Nephron (organoid): ENCODE measurements around the gene PSD.
"Not testable (repeated sequence)": the region's sequence is repeated elsewhere in the genome, so short reads cannot be mapped to it uniquely, and the experiment has no call there.

ENCODE experiments used
- H3K27ac Mint-ChIP-seq, 3 experiments: 2 replicates each; pipeline ENCODE4 v1.8.0; 2020; ENCODE audit warnings: mixed read lengths in 3 of 3, mild to moderate bottlenecking in 2 of 3, moderate library complexity in 1 of 3
- H3K27me3 Mint-ChIP-seq: 2 replicates; pipeline ENCODE4 v1.8.0; 2021; ENCODE audit warnings: low read depth, mild to moderate bottlenecking, moderate library complexity, mixed read lengths
- H3K36me3 Mint-ChIP-seq: 2 replicates; pipeline ENCODE4 v1.8.0; 2020; ENCODE audit warnings: low read depth, mixed read lengths
- H3K4me1 Mint-ChIP-seq: 2 replicates; pipeline ENCODE4 v1.8.0; 2020; ENCODE audit warnings: mixed read lengths
- H3K4me3 Mint-ChIP-seq, 3 experiments: 2 replicates each; pipeline ENCODE4 v1.8.0; 2020; ENCODE audit warnings: mild to moderate bottlenecking in 3 of 3, mixed read lengths in 3 of 3, moderate library complexity in 2 of 3
- H3K9me3 Mint-ChIP-seq: 2 replicates; pipeline ENCODE4 v1.8.0; 2020; ENCODE audit warnings: mixed read lengths
- TF ChIP-seq, protein P1 (sequence below), 3 experiments: fragments of 200-600 bp; sonication (generic); IDR thresholded peaks; one replicate each; pipeline ENCODE4 v1.5.0; 2021; ENCODE audit warnings: antibody characterized with exemption in 3 of 3; ENCODE audit not compliant: unreplicated experiment in 3 of 3

PSD gene

DNA sequence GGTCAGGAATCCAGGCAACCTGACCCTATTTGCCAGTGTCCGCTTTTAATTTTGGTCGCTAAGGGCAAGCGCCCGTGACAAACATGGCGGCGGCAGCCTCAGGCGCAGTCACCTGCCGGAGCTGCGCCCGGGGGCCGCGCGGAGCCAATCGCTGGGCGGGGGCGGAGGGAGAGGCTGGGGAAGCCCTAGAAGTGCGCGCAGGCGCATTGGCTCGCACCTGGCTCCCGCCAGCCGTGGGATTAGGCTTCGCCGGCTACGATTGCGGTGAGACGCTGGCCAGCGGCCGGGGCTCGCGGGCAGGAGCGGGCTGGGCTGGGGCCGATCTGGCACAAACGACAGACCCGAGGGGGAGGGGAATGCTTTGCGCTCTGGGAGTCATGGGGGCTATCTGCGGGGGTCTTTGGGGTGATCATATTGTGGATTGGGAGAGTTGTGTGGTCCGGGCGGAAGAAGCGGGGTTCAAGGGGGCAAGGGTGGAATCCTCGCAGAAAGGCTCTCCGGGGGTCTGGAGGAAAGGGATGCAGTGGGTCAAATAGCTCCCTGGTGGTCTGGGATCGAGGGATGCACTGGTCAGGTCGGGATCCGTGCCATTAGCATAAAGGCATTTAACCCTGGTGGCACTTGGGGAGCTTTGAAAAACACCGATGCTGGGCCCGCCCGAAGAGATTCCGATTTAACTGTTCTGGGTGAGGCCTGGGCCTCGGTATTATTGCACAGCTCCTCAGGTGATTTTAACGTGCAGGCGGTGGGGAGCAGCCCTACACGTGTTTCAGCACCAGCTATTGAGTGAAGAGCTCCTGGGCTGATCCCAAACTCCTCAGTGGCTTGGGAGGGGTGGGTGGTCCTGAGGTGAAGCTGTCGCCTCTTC lies 42.8 kb upstream of the PSD start:
- H3K4me1 Mint-ChIP-seq = peaks cover 19% of the 10 kb centered on the region
- TF ChIP-seq, protein P1, sequence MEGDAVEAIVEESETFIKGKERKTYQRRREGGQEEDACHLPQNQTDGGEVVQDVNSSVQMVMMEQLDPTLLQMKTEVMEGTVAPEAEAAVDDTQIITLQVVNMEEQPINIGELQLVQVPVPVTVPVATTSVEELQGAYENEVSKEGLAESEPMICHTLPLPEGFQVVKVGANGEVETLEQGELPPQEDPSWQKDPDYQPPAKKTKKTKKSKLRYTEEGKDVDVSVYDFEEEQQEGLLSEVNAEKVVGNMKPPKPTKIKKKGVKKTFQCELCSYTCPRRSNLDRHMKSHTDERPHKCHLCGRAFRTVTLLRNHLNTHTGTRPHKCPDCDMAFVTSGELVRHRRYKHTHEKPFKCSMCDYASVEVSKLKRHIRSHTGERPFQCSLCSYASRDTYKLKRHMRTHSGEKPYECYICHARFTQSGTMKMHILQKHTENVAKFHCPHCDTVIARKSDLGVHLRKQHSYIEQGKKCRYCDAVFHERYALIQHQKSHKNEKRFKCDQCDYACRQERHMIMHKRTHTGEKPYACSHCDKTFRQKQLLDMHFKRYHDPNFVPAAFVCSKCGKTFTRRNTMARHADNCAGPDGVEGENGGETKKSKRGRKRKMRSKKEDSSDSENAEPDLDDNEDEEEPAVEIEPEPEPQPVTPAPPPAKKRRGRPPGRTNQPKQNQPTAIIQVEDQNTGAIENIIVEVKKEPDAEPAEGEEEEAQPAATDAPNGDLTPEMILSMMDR (IDR thresholded peaks at IDR 0.05; ENCODE audit: unreplicated experiment in 3 of 3) = no peak

DNA sequence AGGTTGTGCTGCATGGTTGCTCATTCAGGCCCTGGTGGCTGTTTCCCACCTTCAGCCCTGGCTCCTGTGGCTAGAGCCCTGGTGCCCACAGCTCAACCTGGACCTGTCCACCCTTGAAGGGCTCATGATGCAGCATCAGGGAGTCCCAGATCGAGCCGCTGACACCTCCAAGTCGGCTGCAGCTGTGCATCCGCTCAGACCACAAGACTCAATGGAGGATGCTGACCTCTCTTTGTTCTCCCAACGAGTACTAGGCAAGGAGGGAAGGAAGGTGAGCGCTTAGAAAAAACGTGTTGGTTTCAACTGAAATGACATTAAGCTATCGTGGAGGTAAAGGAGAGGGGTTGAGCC lies 42.2 kb upstream of the PSD start:
- Mint-ChIP-seq H3K9me3 (no peaks in the 10 kb centered on the region), H3K27ac (peak overlapping the region in 2 of 3 experiments; percentile 1 to 58), H3K27me3 (peaks cover 35% of the 10 kb centered on the region), H3K36me3 (no peaks in the 10 kb centered on the region), H3K4me1 (peaks cover 19% of the 10 kb centered on the region), H3K4me3 (peak overlapping the region; percentile 75 to 91 (median 76))
- TF ChIP-seq, protein P1 (IDR thresholded peaks at IDR 0.05; ENCODE audit: unreplicated experiment in 3 of 3) = no peak

More for the DNA sequence above, 42.8 kb upstream of the PSD start:
- H3K27ac Mint-ChIP-seq = peak overlapping the region in 2 of 3 experiments; percentile 10 to 58
- peaks cover 35% of the 10 kb centered on the region for H3K27me3 Mint-ChIP-seq
- no peaks in the 10 kb centered on the region for H3K9me3 Mint-ChIP-seq
- H3K4me3 Mint-ChIP-seq = peak overlapping the region; percentile 88 to 91 (median 90)
- H3K36me3 Mint-ChIP-seq = no peaks in the 10 kb centered on the region

DNA sequence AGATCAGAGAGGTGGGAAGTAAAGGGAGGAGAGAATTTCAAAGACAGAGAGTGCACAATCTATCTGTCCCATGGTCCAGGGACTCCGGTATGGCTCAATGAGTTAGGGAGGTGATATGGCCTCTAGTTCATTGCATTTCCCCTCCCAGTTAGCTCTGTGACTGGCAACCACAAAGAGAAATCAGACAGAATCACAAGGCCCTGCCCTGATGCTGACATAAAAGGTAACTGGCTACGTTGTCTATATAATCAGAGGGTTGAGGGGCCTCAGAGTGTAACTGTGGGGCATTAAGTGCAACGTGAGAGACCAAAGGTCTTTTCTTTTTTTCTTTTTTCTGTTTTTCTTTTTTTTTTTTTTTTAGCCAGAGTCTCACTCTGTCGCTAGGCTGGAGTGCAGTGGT lies 40.1 kb upstream of the PSD start:
- no peaks in the 10 kb centered on the region for H3K36me3 Mint-ChIP-seq
- TF ChIP-seq, protein P1 (IDR thresholded peaks at IDR 0.05; ENCODE audit: unreplicated experiment in 3 of 3) = no peak
- no peaks in the 10 kb centered on the region for H3K9me3 Mint-ChIP-seq
- H3K4me1 Mint-ChIP-seq = peaks cover 19% of the 10 kb centered on the region
- H3K27me3 Mint-ChIP-seq = peaks cover 30% of the 10 kb centered on the region
- peak overlapping the region in 1 of 3 experiments; percentile 31 for H3K4me3 Mint-ChIP-seq
- H3K27ac Mint-ChIP-seq = peak overlapping the region in 1 of 3 experiments; percentile 20

DNA sequence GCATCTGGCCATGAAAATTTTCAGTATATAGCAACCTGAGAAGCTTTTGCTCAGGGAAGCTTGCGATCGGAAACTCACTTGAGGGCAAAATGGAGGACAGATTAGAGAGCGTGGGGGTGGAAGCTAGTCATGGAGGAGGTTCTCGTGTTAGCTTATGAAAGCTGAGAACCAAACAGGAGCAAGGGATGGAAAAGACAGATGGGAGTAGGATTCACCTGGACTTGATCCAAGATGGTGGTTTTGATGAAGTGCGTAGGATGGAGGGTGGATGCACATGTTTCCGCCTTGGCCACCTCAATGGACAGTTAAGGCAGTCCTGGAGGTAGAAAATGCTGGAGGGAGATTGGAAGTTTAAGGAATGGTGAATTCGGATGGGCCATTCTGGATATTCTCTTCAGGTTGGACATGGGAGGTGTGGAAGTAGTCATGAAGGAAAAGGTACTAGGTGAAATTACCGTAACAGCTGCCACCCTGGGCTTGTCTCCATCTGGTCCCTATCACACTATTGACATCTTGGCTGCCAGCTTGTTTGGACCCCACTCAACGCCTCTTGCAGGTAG lies 39.1 kb upstream of the PSD start:
- peaks cover 22% of the 10 kb centered on the region for H3K27me3 Mint-ChIP-seq
- H3K4me1 Mint-ChIP-seq = peaks cover 16% of the 10 kb centered on the region
- H3K36me3 Mint-ChIP-seq = peaks cover 5% of the 10 kb centered on the region
- TF ChIP-seq, protein P1 (IDR thresholded peaks at IDR 0.05; ENCODE audit: unreplicated experiment in 3 of 3) = no peak
- H3K9me3 Mint-ChIP-seq = no peaks in the 10 kb centered on the region
- no peak overlapping the region for H3K4me3 Mint-ChIP-seq
- H3K27ac Mint-ChIP-seq = no peak overlapping the region

DNA sequence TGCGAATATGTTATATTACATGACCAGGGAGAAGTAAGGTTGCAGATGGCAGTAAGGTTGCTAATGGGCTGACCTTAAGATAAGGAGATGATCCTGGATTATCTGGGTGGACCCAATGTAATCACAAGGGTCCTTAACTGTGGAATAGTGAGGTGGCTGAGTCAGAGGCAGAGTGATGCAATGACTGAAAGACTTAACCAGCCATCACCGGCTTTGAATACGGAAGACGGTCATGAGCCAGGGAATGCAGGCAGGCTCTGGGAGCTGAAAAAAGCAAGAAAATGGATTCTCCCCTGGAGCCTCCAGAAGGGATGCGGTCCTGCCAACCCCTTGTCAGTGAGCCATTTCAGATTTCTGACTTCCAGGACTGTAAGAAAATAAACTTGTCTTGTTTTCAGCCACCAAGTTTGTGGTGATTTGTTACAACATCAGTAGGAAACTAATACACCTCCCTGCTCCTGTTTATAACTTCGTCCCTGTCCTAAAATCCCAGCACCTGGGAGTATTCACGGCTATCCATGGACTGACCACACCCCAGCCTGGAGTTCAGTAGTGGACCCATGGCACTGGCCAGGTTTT lies 37.4 kb upstream of the PSD start:
- H3K4me3 Mint-ChIP-seq = no peak overlapping the region
- H3K27ac Mint-ChIP-seq = no peak overlapping the region
- no peaks in the 10 kb centered on the region for H3K9me3 Mint-ChIP-seq
- H3K36me3 Mint-ChIP-seq = peaks cover 5% of the 10 kb centered on the region
- H3K27me3 Mint-ChIP-seq = peaks cover 8% of the 10 kb centered on the region
- H3K4me1 Mint-ChIP-seq = peaks cover 4% of the 10 kb centered on the region
- TF ChIP-seq, protein P1 (IDR thresholded peaks at IDR 0.05; ENCODE audit: unreplicated experiment in 3 of 3) = no peak

DNA sequence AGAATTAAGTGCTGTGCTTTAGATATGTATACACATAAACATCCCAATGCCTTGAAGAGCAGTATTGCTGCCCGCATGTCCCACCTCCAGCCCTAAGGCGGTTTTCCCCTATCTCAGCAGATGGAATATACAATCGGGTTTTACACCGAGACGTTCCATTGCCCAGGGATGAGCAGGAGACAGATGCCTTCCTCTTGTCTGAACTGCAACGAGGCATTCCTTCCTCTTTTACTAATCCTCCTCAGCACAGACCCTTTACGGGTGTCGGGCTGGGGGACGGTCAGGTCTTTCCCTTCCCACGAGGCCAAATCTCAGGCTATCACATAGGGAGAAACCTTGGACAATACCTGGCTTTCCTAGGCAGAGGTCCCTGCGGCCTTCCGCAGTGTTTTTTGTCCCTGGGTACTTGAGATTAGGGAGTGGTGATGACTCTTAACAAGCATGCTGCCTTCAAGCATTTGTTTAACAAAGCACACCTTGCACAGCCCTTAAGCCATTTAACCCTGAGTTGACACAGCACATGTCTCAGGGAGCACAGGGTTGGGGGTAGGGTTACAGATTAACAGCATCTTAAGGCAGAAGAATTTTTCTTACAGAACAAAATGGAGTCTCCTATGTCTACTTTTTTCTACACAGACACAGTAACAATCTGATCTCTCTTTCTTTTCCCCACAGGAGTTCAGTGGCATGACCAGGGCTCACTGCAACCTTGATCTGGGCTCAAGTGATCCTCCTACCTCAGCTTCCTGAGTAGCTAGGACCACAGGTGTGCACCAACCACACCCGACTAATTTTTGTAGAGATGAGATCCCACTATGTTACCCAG lies 36.3 kb upstream of the PSD start:
- H3K9me3 Mint-ChIP-seq, H3K36me3 Mint-ChIP-seq, H3K4me1 Mint-ChIP-seq, H3K27me3 Mint-ChIP-seq: not testable (repeated sequence)
- Mint-ChIP-seq H3K4me3 (peak overlapping the region; percentile 14 to 49 (median 26)), H3K27ac (peak overlapping the region in 1 of 3 experiments; percentile 77)
